ENCODE measurements around the gene ZNF93.
A peak's percentile ranks its signal among the peaks of the same experiment; 100 is the strongest.
"Not testable (repeated sequence)": the region's sequence is repeated elsewhere in the genome, so short reads cannot be mapped to it uniquely, and the experiment has no call there.

The ZNF93 gene

GRCh38 chr19:19900729-19901444 is at the start of gene ZNF93:
TSS of gene ZNF93 (plus strand) at chr19:19900946. CDS start at chr19:19901089, 143 bp downstream.
- DNase-seq, result peak; percentile 47 to 80 (median 72)

GRCh38 chr19:19851740-19852139 is 49.0 kb upstream of the ZNF93 start:
- DNase-seq, result not testable (repeated sequence)

- no peak for DNase-seq
These were observed 42.0 kb upstream of the ZNF93 start for GRCh38 chr19:19858751-19859150.

GRCh38 chr19:19860756-19861390 is 39.9 kb upstream of the ZNF93 start:
- peak in 1 of 4 experiments; percentile 44 for DNase-seq

GRCh38 chr19:19865750-19866610 is 34.8 kb upstream of the ZNF93 start, which contains the start of gene ZNF253:
TSS of gene ZNF253 (plus strand) at chr19:19865882. CDS start at chr19:19865997, 115 bp downstream.
- peak; percentile 81 to 94 (median 86) for DNase-seq

GRCh38 chr19:19866611-19867248 is 34.0 kb upstream of the ZNF93 start:
- DNase-seq, result peak in 1 of 4 experiments; percentile 25

GRCh38 chr19:19870086-19870485 is 30.7 kb upstream of the ZNF93 start:
- not testable (repeated sequence) for DNase-seq

GRCh38 chr19:19871932-19872331 is 28.8 kb upstream of the ZNF93 start:
- DNase-seq, result no peak

GRCh38 chr19:19873381-19873780 is 27.4 kb upstream of the ZNF93 start:
- DNase-seq, result no peak

GRCh38 chr19:19877724-19878123 is 23.0 kb upstream of the ZNF93 start:
- no peak for DNase-seq

- no peak for DNase-seq
These were observed 16.2 kb upstream of the ZNF93 start for GRCh38 chr19:19884583-19884982.

- DNase-seq, result not testable (repeated sequence)
These were observed 8.4 kb upstream of the ZNF93 start for GRCh38 chr19:19892055-19892941.

GRCh38 chr19:19900139-19900728 is 512 bp upstream of the ZNF93 start:
- no peak for DNase-seq

- DNase-seq, result not testable (repeated sequence)
These were observed 6.8 kb downstream of the ZNF93 start for GRCh38 chr19:19907551-19907950.

GRCh38 chr19:19909654-19910053 is 8.9 kb downstream of the ZNF93 start:
- no peak for DNase-seq

GRCh38 chr19:19911150-19911549 is 10.4 kb downstream of the ZNF93 start:
- DNase-seq, result no peak

GRCh38 chr19:19914596-19914995 is 13.8 kb downstream of the ZNF93 start:
- no peak for DNase-seq

- peak in 1 of 4 experiments; percentile 11 for DNase-seq
These were observed 29.7 kb downstream of the ZNF93 start for GRCh38 chr19:19930417-19930816.

GRCh38 chr19:19933432-19934314 is 32.9 kb downstream of the ZNF93 start:
- not testable (repeated sequence) for DNase-seq

- DNase-seq, result no peak
These were observed 36.7 kb downstream of the ZNF93 start for GRCh38 chr19:19937403-19937802.

Measured in activated naive CD4-positive, alpha-beta T cell (primary cell).